ENCODE results near the gene RASGEF1C.

The RASGEF1C gene

DNA sequence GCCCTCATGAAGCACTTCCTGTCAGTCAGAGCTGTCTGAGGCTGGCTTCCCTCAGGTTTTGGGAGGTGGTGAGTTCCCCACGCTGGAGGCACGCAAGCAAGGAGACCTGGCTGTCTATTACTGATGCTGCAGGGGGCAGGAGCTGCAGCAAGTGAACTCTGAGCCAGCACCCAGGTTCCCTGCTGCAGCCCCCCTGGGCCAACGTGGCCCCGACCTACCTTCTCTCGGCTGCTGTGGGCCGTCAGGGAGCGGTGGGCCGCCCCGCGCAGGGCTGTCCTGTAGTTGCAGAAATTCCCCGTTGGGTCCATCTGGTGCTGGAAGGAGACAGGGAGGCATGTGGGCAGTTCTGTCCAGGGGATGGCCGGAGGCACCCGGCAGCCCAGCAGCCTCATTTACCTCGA lies 90.6 kb downstream of the RASGEF1C start:
- no peak for DNase-seq

DNA sequence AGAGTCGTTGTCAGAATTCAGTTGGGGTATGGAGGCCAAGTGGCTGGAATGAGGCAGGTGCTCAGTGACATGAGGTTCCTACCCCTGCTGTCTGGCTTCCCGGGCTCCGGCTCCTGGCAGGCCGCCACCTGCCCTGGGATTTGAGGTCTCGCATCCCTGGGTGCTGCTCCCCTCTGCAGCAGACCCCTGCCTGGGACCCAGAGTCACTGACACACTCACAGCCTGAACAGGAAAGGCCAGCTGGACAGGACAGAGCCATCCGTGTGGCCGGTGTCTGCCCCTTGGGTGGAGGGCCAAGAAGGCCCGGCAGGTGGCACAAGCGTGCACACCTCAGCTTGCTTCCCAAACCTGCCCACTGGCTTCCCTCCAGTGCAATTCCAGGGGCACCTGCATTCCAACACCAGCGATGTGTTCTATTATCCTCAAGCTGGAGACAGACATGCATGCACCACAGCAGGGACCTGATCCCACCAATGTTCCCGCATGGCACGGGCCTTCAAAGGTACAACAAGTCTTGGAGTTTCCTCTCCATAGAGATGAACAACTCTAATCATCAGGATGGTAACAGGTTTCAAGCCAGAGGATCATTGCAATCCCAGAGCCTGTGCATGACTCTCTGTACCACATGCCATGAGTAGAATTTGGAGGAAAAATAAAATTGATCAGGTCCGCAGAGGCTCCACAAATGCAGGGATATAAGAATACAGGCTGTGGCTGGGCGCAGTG lies 91.8 kb downstream of the RASGEF1C start:
- DNase-seq, result no peak

DNA sequence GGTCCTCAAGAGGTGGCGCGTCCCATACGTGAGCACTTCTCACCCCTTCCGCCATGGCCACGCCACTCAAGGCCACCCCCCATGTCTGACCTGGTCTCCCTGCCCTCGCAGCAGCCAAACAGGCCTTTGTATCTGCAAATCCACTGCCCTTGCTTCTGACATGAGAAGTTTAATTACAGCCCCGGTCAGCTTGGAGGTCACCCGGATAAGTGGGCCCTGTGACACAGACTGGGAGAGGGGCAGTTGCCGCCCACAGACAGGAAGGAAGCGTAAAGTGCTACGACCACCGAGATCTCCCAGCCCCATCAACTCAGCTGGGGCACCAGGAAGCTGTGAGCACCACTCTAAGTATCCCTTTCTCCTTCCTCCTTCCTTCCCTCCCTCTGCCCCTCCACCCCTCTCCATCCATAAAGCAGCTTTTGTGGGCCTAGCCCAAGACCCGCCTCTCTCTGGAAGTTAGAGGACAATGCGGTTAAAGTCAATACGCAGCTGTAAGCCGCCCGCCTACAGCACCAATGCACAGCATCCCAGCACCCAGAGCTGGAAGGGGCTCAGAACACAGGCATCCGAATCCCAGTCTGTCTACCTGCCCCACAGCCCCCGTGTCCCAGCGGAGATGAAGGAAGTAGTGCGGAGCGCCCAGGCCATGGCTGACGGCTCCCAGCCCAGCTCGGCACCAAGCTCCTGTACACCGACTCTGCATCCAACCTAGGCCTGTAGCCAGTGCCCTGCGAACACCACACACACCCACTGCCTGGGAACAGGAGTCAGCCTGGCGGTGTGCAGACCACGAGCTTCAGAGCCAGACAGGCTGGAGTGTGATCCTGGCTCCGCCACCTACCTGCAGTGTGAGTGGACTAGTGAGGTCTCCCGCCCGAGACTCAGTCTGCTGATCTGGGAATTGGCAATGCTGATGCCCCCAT lies 92.7 kb downstream of the RASGEF1C start:
- DNase-seq, result no peak

DNA sequence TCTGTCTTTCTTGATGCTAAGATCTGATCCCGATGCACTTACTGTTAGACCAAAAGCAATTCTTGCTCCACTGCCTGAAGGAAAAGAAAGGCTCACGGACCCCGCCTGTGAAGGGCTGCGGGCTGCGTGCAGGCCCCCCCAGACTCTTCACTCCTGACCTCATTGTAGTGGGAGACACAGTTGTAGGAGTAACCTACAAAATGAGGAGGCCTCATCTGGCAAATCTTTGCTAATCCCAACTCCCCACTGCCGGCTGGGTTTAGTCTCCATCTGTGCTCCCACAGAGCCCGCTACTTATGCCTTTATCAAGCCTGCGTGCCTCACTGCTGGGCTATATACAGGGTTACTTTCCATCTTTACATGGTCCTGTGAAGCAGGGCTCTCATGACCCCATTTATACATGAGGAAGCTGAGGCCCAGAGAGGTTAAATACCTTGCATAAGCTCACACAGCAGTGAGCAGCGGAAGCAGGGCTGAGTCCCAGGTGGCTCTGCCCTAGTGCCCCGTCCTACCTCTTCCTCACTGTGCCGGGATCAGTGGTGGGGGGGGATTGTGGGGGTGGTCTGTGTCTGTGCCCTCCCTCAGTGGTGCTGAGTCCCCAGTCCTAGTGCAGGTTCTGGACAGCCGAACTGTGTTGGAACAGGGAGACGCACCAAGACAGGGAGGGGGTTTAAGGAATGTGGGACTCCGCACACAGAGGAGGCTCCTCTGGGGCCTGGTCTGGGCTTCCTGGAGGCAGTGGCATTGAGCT lies 93.5 kb downstream of the RASGEF1C start:
- DNase-seq, result no peak

DNA sequence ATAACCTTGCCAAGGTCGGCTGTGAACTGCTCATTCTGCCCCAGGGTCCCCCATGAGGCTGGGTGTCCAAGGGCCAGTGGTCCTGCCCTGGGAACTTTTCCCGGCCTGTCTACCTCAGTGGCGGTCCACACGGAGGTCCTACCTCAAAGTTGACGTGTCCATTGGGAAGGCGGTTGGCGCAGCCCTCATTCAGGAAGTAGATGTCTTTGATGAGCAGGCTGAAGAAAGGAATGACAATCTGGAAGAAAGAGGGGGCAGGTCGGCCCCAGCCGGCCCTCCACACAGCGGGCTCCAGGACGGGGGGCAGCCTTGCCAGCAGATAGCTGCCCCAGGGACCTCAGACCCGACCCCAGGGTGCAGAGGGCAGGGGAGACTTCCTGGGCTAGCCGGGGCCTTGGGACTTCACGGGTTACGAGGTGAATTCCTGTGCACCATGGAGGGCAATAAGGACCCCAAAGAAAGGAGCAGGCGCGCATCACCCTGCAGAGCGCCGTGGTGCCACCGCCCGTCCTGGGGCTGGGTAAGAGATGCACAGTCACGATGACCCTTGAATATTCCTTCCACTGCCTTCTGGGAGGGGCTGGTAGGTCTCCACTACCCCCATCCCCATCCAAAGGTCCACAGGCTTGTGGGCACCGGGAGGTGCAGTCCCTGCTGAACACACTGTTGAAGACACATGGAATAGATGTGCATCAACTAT lies 94.6 kb downstream of the RASGEF1C start:
- DNase-seq, result no peak

DNA sequence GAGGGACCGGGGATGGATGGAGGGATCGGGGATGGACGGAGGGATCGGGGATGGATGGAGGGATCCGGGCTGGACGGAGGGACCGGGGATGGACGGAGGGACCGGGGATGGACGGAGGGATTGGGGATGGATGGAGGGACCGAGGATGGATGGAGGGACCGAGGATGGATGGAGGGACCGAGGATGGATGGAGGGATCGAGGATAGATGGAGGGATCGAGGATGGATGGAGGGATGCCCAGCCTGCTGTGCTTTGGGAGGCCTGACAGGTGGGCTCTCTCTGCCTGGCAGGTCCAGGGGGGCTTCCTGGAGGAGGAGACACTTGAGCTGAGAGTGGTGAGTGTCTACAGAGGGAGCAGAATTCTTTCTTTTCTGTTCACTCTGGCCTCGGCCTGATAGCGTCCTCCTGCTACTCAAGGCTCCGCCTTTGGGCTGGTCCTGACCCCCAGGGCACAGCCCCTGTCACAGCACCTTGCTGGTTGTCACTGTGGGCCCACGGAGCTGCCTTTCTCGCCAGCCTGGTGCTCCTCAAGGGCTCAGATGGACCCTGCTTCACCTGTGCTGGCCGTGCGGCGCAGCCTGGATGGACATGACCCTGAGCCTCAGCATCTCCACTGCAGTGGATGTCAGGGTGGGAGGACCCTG lies 95.2 kb downstream of the RASGEF1C start:
- DNase-seq, result no peak

DNA sequence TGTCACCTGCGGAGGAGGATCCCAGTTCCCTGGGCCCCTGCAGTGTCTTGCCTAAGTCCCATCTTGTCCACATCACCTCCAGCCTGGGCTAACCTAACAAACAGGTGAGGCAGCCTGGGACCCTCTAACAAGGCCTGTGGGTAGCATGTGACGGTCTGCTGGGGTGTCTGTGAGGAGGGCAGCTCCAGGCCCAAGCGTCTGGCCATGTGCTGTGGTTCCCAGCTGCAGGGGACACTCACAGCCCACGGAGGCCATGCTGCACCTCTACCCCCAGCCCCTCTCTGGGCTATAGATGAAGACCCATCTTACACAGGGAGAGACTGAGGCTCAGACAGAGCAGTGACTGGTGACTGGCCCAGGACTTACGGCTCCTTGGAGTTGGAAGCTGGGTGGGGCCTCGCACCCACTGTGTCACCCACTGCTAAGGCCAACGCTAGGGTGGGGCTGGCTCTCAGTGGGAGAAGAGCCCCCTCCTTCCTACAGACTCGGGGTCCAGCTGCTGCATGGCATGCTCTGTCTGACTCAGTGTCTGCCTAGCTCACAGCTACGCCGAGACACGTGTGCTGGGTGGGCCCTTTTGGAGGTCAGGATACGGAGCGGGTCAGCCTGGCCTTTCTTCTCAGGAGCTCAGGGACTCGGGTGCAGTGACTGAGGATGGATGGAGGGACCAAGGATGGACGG lies 96.7 kb downstream of the RASGEF1C start:
- no peak for DNase-seq

DNA sequence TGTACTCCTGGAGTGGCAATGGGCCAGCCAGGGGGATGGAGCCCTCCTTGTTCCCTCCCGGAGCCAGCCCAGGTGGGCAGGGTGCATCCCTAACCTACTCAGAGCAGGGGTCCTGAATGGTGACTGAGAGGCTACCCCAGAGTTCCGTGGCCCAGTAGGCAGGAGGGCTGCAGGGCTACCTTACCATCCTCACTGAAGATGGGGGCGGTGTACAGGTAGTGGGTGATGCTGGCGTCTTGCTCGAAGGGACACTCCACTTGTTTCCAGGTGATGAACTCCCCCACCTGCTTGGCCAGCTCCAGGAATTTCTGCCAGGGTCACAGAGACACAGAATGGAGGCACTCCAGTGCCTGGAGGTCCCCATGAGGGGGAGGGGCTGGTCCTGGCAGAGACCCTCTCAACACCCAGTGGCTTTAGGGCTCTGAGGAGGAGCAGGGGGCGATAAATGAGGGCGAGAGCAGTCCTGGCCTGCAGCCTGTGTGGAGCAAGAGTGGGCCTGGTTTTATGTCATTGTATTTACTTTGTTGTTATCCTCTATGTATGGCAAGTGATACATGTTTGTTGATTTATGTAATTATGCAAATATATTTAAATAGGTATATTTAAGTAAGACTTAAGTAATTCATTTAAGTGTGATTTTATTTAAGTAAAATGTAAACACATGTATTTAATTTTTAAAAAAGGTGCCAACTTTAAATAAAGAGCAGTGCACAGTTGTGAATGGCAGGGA lies 97.6 kb downstream of the RASGEF1C start:
- no peak for DNase-seq

DNA sequence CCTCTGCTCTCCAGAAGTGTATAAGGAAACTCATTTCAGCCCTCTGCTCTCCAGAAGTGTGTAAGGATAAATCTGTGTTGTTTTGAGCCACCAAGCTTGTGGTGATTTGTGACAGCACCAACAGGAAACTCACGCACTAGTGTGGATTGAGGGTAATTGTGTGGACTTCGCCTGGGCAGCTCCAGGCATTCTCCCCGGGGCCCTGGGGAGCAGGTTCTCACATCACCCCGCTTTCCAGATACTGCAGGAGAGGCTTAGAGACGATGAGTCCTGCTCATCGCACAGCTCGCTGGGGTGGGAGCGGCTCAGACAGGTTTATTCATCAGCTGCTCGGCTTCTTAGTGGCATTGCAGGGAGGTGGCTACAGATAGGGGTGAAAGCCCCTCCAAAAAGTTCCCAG lies 99.1 kb downstream of the RASGEF1C start:
- DNase-seq, result no peak

DNA sequence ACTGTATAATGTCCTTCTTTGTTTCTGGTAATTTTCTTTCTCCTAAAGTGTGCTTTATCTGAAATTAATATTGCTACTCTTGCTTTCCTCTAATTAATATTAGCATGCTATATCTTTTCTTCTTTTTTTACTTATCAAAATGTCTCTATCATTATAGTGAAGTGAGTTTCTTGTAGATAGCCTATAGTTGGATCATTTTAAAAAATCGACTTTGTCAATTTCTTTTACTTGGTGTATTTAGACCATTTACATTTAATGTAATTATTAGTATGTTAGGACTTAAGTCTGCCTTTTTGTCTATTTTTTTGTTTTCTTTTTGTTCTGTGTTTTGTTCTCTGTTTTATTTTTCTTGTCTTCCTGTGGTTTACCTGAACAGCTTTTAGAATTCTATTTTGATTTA lies 102.0 kb downstream of the RASGEF1C start:
- no peak for DNase-seq

DNA sequence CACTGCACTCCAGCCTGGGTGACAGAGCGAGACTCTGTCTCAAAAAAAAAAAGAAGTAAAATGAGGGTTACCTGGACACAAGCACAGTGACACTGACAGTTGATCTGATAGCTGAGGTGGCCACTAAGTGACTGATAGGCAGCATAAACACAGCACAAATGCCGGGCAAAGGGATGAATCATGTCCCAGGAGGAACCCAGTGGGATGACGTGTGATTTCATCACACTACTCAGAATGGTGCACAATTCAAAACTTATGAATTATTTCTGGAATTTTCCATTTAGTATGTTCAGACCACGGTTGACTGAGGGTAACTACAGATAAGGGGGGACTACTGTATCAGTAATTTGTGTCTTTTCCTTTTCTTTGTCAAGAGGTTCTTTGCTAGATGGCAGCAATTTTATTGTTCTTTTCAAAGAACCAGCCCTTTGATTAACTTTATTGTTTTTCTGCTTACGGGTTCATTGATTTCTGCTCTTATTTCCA lies 103.1 kb downstream of the RASGEF1C start:
- DNase-seq, result no peak

DNA sequence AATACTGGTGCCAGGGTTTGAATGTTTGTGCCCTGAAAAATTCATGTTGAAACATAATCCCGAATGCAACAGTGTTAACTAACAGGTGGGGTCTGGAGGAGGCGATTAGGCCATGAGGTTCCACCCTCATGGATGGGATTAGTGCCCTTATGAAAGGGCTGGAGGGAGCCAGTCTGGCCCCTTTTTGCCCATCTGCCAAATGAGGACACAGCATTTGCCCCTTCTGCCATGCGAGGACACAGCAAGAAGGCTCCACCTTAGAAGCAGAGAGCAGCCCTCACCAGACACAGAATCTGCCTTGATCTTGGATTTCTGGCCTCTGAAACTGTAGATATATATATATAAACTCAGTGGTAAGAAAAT lies 104.9 kb downstream of the RASGEF1C start:
- no peak for DNase-seq

DNA sequence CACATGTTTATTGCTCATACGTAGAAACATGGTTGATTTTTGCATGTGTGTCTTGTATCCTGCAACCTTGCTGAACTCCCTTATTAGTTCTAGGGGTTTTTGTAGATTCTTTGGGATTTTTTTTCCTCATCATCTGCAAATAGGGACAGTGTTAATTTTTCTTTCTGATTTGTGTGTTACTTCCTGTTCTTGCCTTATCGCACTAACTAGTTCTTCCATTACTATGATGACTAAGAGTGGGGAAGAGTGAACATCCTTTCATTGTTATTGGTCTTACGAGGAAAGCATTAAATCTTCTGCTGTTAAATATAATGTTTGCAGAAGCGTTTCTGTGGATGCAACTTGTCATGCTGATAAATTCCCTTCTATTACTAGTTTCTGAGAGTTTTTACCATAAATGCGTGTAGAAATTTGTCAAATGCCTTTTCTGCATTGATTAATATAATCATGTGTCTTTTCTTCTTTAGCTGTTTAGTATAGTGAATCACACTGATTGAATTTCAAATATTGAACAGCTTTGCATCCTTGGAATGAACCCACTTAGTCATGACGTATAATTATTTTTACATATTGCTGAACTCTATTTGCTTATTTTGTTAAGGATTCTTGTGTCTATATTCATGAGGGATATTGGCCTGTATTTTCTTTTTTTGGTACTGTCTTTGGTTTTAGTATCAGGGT lies 105.4 kb downstream of the RASGEF1C start:
- no peak for DNase-seq

DNA sequence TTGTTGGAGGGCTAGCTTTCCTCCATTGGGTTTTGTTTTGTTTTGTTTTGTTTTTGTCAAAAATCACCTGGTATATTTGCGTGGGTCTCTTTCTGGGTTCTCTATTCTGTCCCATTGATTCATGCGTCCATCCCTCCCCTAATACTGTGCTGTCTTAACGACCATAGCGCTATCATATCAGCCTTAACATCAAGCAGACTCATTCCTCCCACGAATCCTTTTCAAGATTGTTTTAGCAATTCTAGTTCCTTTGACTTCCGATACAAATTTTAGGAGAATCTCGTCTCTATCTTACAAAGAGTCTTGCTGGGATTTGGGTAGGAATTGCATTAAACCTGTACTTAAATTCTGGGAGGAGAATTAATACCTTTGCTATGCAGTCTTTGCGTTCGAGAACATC lies 106.4 kb downstream of the RASGEF1C start:
- no peak for DNase-seq

DNA sequence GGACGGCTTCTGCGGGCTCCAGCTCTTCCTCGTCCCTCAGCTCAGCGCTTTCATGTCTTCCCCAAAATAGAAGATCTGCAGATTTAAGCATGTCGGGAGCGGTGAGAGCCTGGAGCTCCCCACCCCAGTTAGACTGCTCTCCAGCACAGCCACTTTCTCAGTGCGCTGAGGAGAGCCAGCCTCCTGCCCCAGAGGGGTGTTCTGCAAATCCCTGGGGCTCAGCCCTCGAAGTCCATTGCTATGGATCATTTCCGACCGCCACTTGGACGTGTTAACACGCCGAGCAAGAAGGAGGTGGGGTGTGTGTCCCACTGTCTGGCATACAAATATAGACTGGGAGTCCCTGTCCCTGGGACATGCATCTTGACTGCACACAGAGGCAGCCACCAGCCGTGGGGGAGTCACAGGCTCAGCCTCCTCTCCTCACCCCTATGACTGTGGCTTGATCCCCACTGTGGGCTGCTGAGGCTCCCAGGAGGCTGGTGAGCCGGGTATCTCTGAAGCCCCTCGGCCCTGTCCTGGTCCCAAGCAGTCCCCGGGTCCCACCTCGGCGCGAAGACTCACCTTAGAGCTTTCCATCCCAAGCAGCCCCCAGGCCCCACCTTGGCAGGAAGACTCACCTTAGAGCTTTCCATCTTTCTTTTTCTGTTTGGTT lies 107.4 kb downstream of the RASGEF1C start:
- DNase-seq, result no peak

DNA sequence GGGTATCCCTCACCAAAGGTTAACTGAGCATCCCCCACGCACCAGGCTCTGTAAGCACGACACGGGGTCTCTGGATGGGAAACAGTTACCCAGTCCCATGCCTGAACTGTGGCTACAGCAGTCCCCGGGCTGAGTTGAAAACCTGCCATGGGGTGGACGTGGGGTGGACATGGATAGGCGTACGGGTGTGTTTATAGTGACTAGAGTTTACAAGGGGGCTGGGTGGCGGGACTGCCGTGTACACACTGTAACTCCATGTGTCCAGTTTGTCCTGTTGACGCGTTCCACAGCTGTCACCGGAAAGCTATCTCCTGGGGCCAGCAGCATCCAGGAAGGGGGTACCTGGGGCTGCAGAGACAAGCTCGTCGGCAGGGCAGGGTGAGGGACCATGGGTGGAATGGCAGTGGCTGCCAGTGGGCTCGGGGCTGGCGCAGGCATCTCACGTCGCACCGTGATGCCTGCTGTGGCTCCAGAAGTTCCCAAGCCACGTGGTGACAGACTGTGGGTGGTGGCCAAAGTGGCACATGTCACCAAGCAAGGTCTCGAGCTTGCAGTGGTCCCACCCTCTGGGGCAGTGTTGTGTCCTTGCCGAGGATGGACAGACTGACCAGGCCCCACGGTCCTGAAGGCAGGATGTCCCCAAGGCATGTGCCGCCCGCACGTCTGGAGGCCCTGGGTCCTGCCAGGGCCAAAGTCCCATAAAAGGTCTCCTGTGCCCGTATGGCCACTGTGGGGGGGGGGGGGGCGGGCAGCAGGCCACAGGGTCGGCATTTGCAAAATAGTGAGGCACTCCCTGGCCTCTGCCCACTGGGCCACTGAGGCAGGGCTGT lies 108.2 kb downstream of the RASGEF1C start:
- DNase-seq, result no peak

DNA sequence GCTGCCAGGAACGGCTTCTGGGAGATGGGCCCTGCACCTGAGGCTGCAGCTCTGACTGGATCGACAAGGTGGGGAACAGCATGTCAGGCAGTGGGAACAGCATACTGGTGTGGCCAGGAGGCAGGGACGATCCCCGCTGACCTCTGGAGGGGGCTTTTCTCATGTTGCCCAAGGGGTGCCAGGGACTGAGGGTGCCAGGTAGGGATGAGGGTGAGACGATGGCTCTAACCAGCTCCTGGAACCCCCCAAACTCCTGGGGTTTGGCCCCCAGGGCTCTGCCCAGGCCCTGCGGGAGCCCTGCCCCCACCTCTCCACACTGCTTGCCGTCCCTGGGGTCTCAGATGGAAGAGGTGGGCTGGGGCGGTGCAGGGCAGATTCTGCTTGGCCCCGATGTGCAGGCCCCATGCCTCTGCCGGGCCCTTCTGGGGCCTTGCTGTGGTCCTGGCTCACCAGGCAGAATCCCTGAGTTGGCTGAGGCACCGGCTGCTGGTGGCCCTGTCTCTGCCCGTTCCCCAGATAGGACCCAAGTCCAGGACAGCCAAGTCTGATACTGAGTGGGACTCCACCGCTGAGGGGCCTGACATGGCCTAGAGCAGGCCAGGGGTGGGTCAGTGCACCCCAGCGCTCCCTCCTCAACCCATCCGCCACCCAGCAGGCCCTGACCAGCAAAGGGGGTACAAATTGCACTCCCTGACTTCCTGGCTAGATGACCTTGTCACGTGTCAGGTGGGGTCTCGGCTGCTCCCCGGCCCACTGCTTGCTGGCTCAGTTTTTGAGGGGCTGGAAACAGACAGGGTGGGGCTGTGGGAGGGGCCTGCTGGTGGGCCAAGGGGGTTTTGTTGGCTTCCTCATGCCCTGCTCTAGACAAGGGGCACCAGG lies 109.0 kb downstream of the RASGEF1C start:
- DNase-seq, result no peak
